ENCODE results near the gene VHLL. TPM values are rescaled to one million over a fixed set of nuclear protein-coding genes. Genes with fewer than 3 reads are reported as not detected.
A peak's percentile ranks its signal among the peaks of the same experiment; 100 is the strongest.

The VHLL gene
- total RNA-seq, 1 donor from 2014 or later = not detected

DNA sequence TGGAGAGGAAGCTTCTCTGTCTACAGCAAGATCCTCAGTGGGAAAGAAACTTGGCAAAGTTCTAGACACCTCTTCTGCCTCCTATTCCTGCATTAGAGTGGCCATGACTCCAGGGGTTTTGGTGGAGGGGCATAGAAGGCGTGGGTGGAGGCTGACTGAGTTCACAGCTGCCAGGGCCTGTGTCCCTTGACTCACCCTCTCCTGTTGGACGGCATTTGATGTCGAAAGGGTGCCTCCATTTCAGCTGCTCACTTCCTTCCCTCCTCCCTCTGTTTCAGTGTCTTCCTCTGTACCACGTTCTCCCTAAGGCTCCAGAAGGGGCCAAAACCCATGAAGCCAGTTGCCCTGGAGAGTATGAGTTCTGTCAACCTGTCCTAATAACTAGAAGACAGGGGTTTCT is 14.3 kb downstream of the VHLL start:
- no peak for DNase-seq (ENCODE audit: extremely low spot score in 2 of 2)
- intact Hi-C loops (cut with DNase I) = no loop called here
- H3K4me3 ChIP-seq = peak overlapping the region in 1 of 2 donors; percentile 39
- TF ChIP-seq POLR2A (IDR thresholded peaks at IDR 0.05) = no peak
- TF ChIP-seq POLR2AphosphoS5 (IDR thresholded peaks at IDR 0.05; ENCODE audit: insufficient read depth in 1 of 2, low read depth in 1 of 2) = no peak
- TF ChIP-seq, protein P1, sequence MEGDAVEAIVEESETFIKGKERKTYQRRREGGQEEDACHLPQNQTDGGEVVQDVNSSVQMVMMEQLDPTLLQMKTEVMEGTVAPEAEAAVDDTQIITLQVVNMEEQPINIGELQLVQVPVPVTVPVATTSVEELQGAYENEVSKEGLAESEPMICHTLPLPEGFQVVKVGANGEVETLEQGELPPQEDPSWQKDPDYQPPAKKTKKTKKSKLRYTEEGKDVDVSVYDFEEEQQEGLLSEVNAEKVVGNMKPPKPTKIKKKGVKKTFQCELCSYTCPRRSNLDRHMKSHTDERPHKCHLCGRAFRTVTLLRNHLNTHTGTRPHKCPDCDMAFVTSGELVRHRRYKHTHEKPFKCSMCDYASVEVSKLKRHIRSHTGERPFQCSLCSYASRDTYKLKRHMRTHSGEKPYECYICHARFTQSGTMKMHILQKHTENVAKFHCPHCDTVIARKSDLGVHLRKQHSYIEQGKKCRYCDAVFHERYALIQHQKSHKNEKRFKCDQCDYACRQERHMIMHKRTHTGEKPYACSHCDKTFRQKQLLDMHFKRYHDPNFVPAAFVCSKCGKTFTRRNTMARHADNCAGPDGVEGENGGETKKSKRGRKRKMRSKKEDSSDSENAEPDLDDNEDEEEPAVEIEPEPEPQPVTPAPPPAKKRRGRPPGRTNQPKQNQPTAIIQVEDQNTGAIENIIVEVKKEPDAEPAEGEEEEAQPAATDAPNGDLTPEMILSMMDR (IDR thresholded peaks at IDR 0.05) = no peak
- peaks cover 52% of the 10 kb centered on the region for H3K4me1 ChIP-seq
- peak overlapping the region; percentile 67 for H3K27ac ChIP-seq
- peaks cover 0 to 17% of the 10 kb centered on the region in 2 donors for H3K36me3 ChIP-seq
- no peaks in the 10 kb centered on the region for H3K27me3 ChIP-seq
- no peaks in the 10 kb centered on the region for H3K9me3 ChIP-seq

DNA sequence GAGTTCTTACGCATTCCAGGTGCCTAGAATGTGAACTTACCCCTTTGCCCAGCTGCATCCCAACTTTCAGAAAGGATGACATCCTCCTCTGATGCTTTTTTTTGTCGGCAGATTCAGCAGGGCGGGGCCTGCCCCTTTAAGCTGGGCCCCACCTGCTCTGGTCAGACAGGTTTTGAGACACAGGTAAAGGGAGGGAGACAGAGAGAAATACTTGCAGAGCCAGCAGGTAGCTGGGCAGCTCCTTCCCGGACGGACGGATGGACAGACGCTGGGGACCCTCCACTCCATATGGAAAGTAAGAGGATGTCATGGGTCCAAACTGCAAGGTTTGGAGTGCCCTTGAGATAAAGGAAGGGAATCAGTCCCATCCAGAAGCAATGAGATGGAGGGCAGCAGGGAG is 15.0 kb downstream of the VHLL start, which contains the start of gene TMEM79:
Gene TMEM79 (plus strand): TSS at position 214 of the 400 bp plus-strand sequence. CDS start 902 bp downstream, outside the sequence.
- TF ChIP-seq POLR2AphosphoS5 (IDR thresholded peaks at IDR 0.05; ENCODE audit: insufficient read depth in 1 of 2, low read depth in 1 of 2) (peak in 1 of 2 donors; percentile 76), POLR2A (IDR thresholded peaks at IDR 0.05) (no peak)
- Histone ChIP-seq H3K4me3 (peak within 1 kb of the TSS; percentile 90 to 94), H3K36me3 (peaks cover 0 to 17% of the 10 kb centered on the region in 2 donors), H3K27me3 (no peaks in the 10 kb centered on the region), H3K4me1 (peaks cover 52% of the 10 kb centered on the region), H3K27ac (peak within 1 kb of the TSS; percentile 94), H3K9me3 (no peaks in the 10 kb centered on the region)
- intact Hi-C loops (cut with DNase I) = no loop called here
- no peak for DNase-seq (ENCODE audit: extremely low spot score in 2 of 2)

DNA sequence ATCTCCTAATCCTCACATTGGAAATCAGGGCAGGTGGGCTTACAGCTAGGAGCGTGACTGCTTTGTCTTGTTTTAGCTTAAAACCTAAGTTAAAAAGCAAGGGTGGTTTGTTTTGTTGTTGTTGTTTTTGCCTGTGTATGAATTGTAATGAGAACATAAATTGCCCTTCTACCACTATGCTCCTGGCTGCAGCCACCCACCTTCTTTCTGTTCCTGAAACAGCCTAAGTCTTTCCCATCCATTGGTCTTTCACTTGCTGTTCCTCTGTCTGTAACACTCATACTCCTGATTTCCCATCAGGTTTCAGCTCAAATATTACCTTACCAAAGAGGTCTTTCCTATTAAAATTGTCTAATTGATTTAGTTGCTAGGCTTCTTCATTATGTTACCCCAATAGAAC is 15.6 kb downstream of the VHLL start:
- H3K27ac ChIP-seq = peak overlapping the region; percentile 94
- DNase-seq (ENCODE audit: extremely low spot score in 2 of 2) = no peak
- H3K4me3 ChIP-seq = peak overlapping the region; percentile 90 to 94
- no peaks in the 10 kb centered on the region for H3K9me3 ChIP-seq
- TF ChIP-seq POLR2A (IDR thresholded peaks at IDR 0.05) (no peak), POLR2AphosphoS5 (IDR thresholded peaks at IDR 0.05; ENCODE audit: insufficient read depth in 1 of 2, low read depth in 1 of 2) (no peak)
- TF ChIP-seq, protein P1 (IDR thresholded peaks at IDR 0.05) = no peak
- H3K36me3 ChIP-seq = peaks cover 0 to 18% of the 10 kb centered on the region in 2 donors
- intact Hi-C loops (cut with DNase I) = no loop called here
- peaks cover 52% of the 10 kb centered on the region for H3K4me1 ChIP-seq
- no peaks in the 10 kb centered on the region for H3K27me3 ChIP-seq

DNA sequence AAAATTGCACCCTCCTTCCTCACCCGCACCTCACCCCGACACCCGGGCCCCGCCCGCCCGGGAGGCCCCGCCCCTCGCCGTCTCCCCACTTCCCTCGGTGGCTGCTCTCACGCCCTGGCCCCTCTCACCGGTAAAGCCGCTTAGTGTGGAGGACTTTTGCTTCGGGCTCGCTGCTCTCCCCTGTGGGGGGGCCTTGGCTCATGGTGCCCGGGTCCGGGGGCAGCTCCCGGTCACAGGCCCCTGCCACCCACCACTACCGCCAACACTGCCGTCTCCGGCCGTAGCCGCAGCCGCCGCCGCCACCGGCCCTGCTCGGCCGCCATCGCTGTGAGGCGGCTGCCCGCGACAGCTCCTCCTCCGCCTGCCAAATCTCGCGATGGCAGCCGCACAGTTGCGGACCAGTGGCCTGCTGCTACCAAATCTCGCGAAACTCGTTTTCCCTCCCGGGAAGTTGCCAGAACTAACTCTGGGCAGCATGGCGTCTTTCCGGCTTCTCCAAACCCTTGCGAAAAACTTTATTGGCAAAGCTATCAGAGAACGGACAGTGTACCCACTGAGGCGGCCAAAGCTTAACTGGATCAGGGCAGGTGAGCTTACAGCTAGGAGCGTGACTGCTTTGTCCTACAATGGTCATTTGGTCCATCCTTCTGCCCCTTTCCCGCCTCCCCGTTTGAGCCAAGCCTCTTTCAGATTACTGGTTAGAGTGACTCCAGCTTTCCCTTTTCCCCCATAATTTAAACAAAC is 16.5 kb downstream of the VHLL start, which contains the start of gene SMG5:
Gene SMG5 (minus strand): TSS at position 347 of the 744 bp plus-strand sequence. CDS start 145 bp downstream, at position 202.
- peak within 1 kb of the TSS; percentile 90 to 94 for H3K4me3 ChIP-seq
- H3K27ac ChIP-seq = peak within 1 kb of the TSS; percentile 94
- TF ChIP-seq POLR2AphosphoS5 (IDR thresholded peaks at IDR 0.05; ENCODE audit: insufficient read depth in 1 of 2, low read depth in 1 of 2) (peak; percentile 96 to 97), POLR2A (IDR thresholded peaks at IDR 0.05) (peak in 1 of 2 donors; percentile 31)
- TF ChIP-seq, protein P1 (IDR thresholded peaks at IDR 0.05) = no peak
- peaks cover 52% of the 10 kb centered on the region for H3K4me1 ChIP-seq
- intact Hi-C loops (cut with DNase I) = no loop called here
- no peaks in the 10 kb centered on the region for H3K27me3 ChIP-seq
- peak in 1 of 2 donors; percentile 97 for DNase-seq (ENCODE audit: extremely low spot score in 2 of 2)
- peaks cover 0 to 21% of the 10 kb centered on the region in 2 donors for H3K36me3 ChIP-seq
- H3K9me3 ChIP-seq = no peaks in the 10 kb centered on the region

DNA sequence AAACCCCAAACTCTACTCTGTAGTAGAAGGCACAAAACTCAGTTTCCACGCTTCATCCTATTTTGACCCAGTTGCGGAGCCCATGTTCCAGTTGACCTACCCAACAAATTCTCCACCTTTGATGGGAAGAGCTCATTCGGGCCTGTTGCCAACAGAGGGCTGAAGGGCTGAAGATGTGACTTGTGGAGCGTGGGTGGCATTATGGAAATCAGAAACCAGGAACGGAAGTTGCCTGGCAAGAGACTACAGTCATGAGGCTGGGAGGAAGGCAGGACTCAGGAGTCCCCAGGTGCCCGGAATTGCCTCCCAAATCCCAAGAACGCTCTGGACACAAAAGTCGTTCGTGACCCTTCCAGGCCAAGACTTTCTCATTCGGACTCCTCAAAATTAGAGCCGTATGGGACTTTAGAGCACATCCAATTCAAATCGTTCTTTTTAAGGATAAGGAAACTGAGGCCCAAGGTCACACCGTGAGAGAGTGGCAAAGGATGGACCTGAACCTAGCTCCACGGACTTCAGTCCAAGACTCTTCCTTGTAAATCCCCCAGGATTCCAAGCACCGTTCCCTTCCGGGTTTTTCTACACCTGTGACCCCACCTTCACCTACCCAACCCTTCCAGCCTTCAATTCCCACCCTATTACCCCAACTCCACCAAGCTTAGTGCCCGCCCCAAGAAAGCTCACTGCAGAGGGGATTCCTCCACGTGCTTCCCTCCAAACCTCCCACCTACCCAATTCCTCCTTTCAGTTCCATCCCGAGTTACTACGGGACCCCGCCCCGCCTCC is 17.2 kb downstream of the VHLL start:
- Histone ChIP-seq H3K27me3 (no peaks in the 10 kb centered on the region), H3K9me3 (no peaks in the 10 kb centered on the region), H3K36me3 (peaks cover 0 to 26% of the 10 kb centered on the region in 2 donors), H3K27ac (peak overlapping the region; percentile 94), H3K4me1 (peaks cover 52% of the 10 kb centered on the region), H3K4me3 (peak overlapping the region; percentile 90 to 94)
- no peak for TF ChIP-seq POLR2AphosphoS5 (IDR thresholded peaks at IDR 0.05; ENCODE audit: insufficient read depth in 1 of 2, low read depth in 1 of 2)
- TF ChIP-seq, protein P1 (IDR thresholded peaks at IDR 0.05) = no peak
- no peak for TF ChIP-seq POLR2A (IDR thresholded peaks at IDR 0.05)
- intact Hi-C loops (cut with DNase I) = no loop called here
- no peak for DNase-seq (ENCODE audit: extremely low spot score in 2 of 2)

Data from vagina (tissue), 2 donors.